Tibial nerve (tissue), 3 donors: ENCODE results near the gene RPA3.

ENCODE experiments used
- CTCF ChIP-seq, 5 experiments: fragments of 200-600 bp in 3 of 5; fragments of 450-650 bp in 2 of 5; sonication (generic) in 3 of 5; IDR thresholded peaks; one replicate each; pipeline ENCODE4 v1.5.1; 2016 to 2019; ENCODE audit warnings: antibody characterized with exemption in 5 of 5, mild to moderate bottlenecking in 3 of 5, moderate library complexity in 2 of 5
- POLR2A ChIP-seq, 2 donors: fragments of 450-650 bp; IDR thresholded peaks; one replicate each; pipeline ENCODE4 v1.6.1; 2017; ENCODE audit warnings: antibody characterized with exemption in 2 of 2, mild to moderate bottlenecking in 2 of 2, moderate library complexity in 2 of 2

- TF ChIP-seq CTCF (IDR thresholded peaks at IDR 0.05) (no peak), POLR2A (IDR thresholded peaks at IDR 0.05) (no peak)
Measured at GRCh38 chr7:7667187-7667586, 51.2 kb downstream of the RPA3 start.
